AG08396 (cell line): Measurements from ENCODE around the gene COP1.
"Not testable (repeated sequence)": the region's sequence is repeated elsewhere in the genome, so short reads cannot be mapped to it uniquely, and the experiment has no call there.

Source experiments
- DNase-seq: peaks from one replicate; pipeline ENCODE4 v3.0.0; 2012; ENCODE audit warnings: low spot score, mixed read lengths

COP1 gene

GRCh38 chr1:176033881-176034280 lies 173.2 kb downstream of the COP1 start:
- DNase-seq, result peak; percentile 16

DNA sequence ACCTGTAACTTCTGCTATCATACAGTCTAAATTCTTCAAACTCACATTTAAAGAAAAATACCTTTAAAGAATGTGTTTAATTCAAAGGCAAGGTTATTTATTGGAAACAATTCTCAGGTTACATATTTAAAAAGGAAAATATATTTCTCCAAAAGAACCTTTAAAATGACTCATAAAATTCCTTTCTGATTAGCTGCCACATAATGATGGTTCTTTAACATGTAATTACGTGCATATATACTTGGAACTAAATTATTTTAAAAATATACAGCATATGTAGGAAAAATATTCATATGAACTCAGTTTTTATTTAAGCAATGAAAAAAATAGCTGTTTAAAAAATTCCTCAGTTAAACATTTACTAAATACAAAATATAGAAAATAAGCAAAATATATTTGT lies 173.6 kb downstream of the COP1 start:
- DNase-seq, result peak; percentile 5

- no peak for DNase-seq
These were observed 174.9 kb downstream of the COP1 start for GRCh38 chr1:176032040-176032645.

DNA sequence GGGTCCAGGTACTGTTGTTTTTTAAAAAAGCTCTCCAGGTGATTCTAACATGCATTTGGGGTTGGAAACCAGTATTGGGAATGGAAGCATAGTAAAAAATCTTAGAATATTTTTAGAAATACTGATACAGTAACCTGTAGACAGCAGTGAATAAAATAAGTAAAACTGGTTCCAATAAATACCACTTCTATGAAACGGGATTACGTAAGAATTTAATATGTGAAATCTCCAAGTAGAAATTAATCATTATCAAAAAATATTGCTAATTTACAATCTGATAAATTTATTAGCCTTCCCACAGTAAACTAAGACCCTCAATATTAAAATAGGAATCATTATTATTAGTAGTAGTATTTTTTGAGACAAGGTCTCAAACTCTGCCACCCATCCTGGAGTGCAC lies 177.5 kb downstream of the COP1 start:
- DNase-seq, result no peak

DNA sequence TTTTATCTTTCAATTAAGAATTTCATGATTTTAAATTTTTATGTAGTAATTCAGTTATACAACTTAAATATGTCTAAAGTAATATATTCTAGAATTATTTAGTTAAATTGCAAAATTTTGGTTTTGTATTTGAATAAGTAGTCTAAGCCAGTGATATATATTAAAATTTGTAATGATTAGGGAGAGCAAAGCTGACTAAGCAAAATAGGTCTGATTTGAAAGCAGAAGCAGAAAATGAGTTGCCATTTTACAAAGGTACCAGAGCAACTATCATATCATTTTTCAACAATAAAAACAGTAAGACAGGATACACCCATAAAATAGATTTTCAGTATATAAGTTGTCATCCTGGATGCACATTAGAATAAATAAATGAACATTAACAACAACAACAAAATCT lies 177.9 kb downstream of the COP1 start:
- no peak for DNase-seq

DNA sequence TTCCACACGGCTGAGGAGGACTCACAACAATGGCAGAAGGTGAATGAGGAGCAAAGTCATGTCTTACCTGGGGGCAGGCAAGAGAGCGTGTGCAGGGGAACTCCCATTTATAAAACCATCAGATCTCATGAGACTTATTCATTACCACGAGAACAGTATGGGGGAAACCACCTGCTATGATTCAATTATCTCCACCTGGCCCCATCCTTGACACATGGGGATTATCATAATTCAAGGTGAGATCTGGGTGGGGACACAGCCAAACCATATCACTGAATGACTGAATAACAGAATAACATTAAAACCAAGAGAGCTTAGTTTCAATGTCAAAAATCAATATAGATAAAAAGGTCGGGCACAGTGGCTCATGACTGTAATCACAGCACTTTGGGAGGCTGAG lies 179.2 kb downstream of the COP1 start:
- not testable (repeated sequence) for DNase-seq

GRCh38 chr1:176022574-176022973 lies 184.5 kb downstream of the COP1 start:
- no peak for DNase-seq

GRCh38 chr1:176017722-176018121 lies 189.4 kb downstream of the COP1 start:
- DNase-seq, result no peak

- no peak for DNase-seq
These were observed 197.1 kb downstream of the COP1 start for GRCh38 chr1:176009951-176010350.

- DNase-seq, result not testable (repeated sequence)
These were observed 199.2 kb downstream of the COP1 start for GRCh38 chr1:176007756-176008389.

DNA sequence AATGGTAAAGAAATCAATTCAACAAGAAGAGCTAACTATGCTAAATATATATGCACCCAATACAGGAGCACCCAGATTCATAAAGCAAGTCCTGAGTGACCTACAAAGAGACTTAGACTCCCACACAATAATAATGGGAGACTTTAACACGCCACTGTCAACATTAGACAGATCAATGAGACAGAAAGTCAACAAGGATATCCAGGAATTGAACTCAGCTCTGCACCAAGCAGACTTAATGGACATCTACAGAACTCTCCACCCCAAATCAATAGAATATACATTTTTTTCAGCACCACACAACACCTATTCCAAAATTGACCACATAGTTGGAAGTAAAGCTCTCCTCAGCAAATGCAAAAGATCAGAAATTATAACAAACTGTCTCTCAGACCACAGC lies 212.4 kb downstream of the COP1 start:
- not testable (repeated sequence) for DNase-seq

GRCh38 chr1:175992825-175993224 lies 214.3 kb downstream of the COP1 start:
- not testable (repeated sequence) for DNase-seq

- DNase-seq, result not testable (repeated sequence)
These were observed 214.9 kb downstream of the COP1 start for GRCh38 chr1:175992202-175992601.

- DNase-seq, result no peak
These were observed 222.3 kb downstream of the COP1 start for GRCh38 chr1:175984813-175985212.

- no peak for DNase-seq
These were observed 222.9 kb downstream of the COP1 start for GRCh38 chr1:175984057-175984812.

GRCh38 chr1:175983363-175983762 lies 223.7 kb downstream of the COP1 start:
- not testable (repeated sequence) for DNase-seq

DNA sequence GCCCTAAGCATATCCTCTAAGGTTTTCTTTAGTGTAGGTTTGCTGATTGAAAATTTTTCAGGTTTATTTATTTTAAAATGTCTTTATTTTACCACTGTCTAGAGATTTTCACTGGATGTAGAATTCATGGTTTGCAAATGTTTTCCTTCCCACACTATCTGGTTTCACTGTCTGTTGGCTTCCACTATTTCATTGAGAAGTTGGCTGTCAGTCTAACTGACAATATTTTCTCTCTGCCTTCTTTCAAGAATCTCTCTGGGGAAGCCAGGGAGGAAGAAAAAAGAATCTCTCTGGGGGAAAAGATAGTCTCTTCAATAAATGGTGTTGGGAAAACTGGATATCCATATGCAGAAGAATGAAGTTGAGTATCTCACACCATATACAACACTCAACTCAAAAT lies 226.0 kb downstream of the COP1 start:
- no peak for DNase-seq

- DNase-seq, result no peak
These were observed 228.2 kb downstream of the COP1 start for GRCh38 chr1:175978926-175979325.

DNA sequence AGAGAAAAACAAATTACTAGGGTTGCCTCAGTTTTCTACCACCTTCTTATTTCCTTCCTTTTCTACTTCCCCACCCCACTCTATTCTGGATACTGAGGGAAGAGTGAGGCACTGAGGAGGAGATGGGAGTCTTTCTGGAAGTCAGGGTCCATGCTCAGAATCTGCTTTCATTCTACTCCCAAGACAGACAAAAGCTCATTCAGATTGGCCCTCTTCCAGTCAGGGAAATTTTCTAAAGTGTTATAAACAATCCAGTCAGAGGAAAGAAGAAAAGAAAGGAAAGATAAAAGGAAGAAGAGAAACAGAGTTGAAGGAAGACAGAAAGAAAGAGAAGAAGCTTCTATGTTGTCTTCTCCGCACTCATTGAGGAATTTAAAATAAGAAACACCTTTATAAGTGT lies 228.6 kb downstream of the COP1 start:
- DNase-seq, result no peak

DNA sequence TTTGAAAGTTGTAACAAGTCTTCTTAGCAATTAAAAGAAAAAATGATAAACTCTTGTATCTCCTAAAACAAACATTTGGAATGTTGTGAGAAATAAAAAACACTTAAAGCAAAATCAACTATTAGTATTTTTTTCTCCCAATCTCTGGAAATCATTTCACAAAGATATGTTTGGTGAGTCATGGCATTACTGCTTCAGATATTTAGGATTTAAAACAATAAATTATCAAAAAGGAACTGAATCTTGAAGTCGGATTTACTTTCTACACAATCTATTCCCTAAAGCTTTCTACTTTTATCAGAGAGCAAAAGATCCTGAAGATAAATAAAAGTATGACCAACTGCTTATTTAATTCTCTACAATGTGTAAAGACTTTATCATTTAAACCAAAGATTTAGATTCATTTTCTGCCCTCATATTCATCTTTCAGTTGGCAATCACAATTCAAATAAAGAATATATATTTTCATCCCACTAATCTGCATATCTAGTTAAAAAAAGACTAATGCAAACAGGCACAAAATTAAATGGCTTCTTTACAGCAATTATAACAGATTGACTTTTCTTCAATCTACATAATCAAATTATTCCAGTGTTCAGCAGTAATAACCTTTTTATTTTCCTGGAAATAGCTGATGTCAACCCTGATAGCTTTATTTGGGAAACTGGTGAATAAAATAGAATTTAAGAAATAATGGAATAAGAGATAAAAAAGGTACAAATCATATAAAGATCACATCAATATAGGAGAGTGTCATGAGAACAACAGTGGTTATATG lies 230.0 kb downstream of the COP1 start:
- peak; percentile 8 for DNase-seq

DNA sequence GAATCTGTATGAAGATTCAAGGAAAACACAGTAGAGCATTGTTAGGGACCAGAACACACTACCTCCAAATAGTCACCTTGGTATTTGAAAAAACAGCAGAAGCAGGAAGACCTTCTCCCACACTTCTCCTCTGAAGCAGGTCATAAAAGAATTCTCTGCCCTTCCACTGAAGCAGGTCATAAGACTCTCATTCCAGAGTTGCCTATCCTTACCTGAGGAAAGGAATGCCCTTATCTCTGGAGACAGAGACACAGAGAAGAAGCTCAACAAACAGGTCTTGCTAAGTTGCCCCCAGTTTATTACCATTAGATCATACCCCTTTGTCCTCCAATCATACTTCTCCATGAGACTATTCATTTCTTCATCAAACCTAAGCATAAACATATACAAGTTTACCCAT lies 237.9 kb downstream of the COP1 start:
- DNase-seq, result no peak

DNA sequence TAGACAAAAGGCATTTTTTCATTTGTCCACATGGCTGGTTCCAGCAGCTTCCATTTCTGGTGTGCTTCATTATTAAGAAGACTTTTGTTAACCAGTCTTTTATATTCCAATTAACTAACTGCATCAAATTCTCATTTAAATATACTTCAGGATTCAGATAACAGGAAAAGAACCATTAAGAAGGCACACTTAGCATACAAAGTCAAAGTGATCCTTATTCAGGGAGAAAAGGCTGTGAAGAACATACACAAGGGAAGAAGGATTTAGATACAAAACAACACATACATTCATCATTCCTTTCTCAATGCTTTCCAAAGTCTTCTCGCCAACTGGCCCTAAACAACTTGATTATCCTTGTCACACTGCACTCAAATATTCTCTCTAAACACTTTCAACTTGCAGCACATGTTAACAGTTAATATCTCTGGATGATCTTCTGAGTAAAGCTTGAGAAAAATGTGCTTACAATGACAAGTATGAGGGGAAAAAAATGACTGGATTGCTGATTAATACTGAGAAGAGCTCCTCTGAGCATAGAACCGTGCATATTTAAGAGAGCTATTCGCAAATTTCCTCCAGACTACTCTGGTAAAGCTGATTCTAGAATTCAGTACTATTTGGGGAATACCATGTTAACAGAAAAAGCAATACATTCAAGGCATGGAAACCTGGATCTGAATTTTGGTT lies 238.5 kb downstream of the COP1 start:
- peak; percentile 8 for DNase-seq
